ENCODE data around the gene TMEM61. TPM values are rescaled to one million over a fixed set of nuclear protein-coding genes. Genes with fewer than 3 reads are reported as not detected.

TMEM61 gene
- polyA plus RNA-seq, 1 of the 3 experiments (the other 2 are of a cell fraction) = not detected

- Histone ChIP-seq H3K27ac (ENCODE audit: low read depth in 2 of 2, low read length in 1 of 2) (no peak overlapping the region), H3K9ac (no peak overlapping the region), H3F3A (replicated peaks; ENCODE audit: insufficient read depth) (peaks cover 6% of the 10 kb centered on the region), H3K4me3 (ENCODE audit: low read depth in 2 of 2, low read length in 1 of 2) (no peak overlapping the region), H2AFZ (ENCODE audit: low read depth) (no peak overlapping the region), H3K79me2 (ENCODE audit: insufficient read depth) (no peaks in the 10 kb centered on the region), H3K4me2 (no peak overlapping the region), H3K27me3 (ENCODE audit: insufficient read depth) (no peaks in the 10 kb centered on the region), H4K20me1 (ENCODE audit: insufficient read depth) (no peaks in the 10 kb centered on the region), H3K9me2 (no peaks in the 10 kb centered on the region), H3K4me1 (ENCODE audit: control insufficient read depth in 1 of 2, insufficient read depth in 2 of 2, low read depth in 1 of 2, low read length in 1 of 2) (peaks cover 7 to 9% of the 10 kb centered on the region in 2 experiments; a peak in 2 of 4 replicates), H3K36me3 (replicated peaks in 1 of 2; ENCODE audit: control insufficient read depth in 1 of 2, insufficient read depth in 2 of 2, low read length in 1 of 2) (no peaks in the 10 kb centered on the region), H3K9me3 (no peaks in the 10 kb centered on the region)
- no peak for DNase-seq
- no peak for TF ChIP-seq RCOR1 (IDR thresholded peaks at IDR 0.05; ENCODE audit: low read length)
- no peak for TF ChIP-seq ZBTB33 (IDR thresholded peaks at IDR 0.05; ENCODE audit: borderline replicate concordance, low read depth)
- no peak for TF ChIP-seq SMC3 (IDR thresholded peaks at IDR 0.05; ENCODE audit: low read depth, low read length)
- no peak for TF ChIP-seq CTCF (IDR thresholded peaks at IDR 0.05)
- TF ChIP-seq REST (IDR thresholded peaks at IDR 0.05; ENCODE audit: low read depth, low read length) = no peak
- WGBS (ENCODE audit: low lambda C conversion rate) = 89% methylated on average over 4 of the region's 4 CpGs
- ChIA-PET POLR2A (no interaction called here), CTCF (interaction anchor here (1.1 to 15.1 kb wide), 12 partner anchors 11 to 88 kb away, joined by 5 to 390 read pairs (median 22); partner anchors contain the start of genes BSND and PCSK9)
These were observed 28.6 kb upstream of the TMEM61 start for GRCh38 chr1:54951810-54952226.

GRCh38 chr1:54952950-54953718 is 27.3 kb upstream of the TMEM61 start:
- CTCF ChIA-PET = interaction anchor here (12.1 to 15.1 kb wide), 2 partner anchors 44 to 64 kb away, joined by 302 to 390 read pairs; partner anchors contain the start of gene BSND
- DNase-seq = no peak
- POLR2A ChIA-PET = no interaction called here
- Histone ChIP-seq H3K4me1 (ENCODE audit: control insufficient read depth in 1 of 2, insufficient read depth in 2 of 2, low read depth in 1 of 2, low read length in 1 of 2) (peaks cover 7 to 9% of the 10 kb centered on the region in 2 experiments; a peak in 2 of 4 replicates), H3K27ac (ENCODE audit: low read depth in 2 of 2, low read length in 1 of 2) (no peak overlapping the region), H3K9me2 (no peaks in the 10 kb centered on the region), H3K36me3 (replicated peaks in 1 of 2; ENCODE audit: control insufficient read depth in 1 of 2, insufficient read depth in 2 of 2, low read length in 1 of 2) (no peaks in the 10 kb centered on the region), H3K4me3 (ENCODE audit: low read depth in 2 of 2, low read length in 1 of 2) (no peak overlapping the region), H3F3A (replicated peaks; ENCODE audit: insufficient read depth) (peaks cover 6% of the 10 kb centered on the region), H3K79me2 (ENCODE audit: insufficient read depth) (no peaks in the 10 kb centered on the region), H2AFZ (ENCODE audit: low read depth) (no peak overlapping the region), H3K27me3 (ENCODE audit: insufficient read depth) (no peaks in the 10 kb centered on the region), H3K4me2 (no peak overlapping the region), H3K9me3 (no peaks in the 10 kb centered on the region), H4K20me1 (ENCODE audit: insufficient read depth) (no peaks in the 10 kb centered on the region), H3K9ac (no peak overlapping the region)
- 43% methylated on average over 4 of the region's 4 CpGs for WGBS (ENCODE audit: low lambda C conversion rate)
- TF ChIP-seq RAD21 (IDR thresholded peaks at IDR 0.05; ENCODE audit: low read length) (no peak), REST (IDR thresholded peaks at IDR 0.05; ENCODE audit: low read depth, low read length) (no peak), FOSL2 (IDR thresholded peaks at IDR 0.05; ENCODE audit: borderline replicate concordance, low read depth) (no peak), RCOR1 (IDR thresholded peaks at IDR 0.05; ENCODE audit: low read length) (no peak), MXI1 (IDR thresholded peaks at IDR 0.05; ENCODE audit: low read depth, low read length) (no peak), EZH2phosphoT487 (IDR thresholded peaks at IDR 0.05; ENCODE audit: borderline replicate concordance, low read depth) (no peak), CTCF (IDR thresholded peaks at IDR 0.05) (no peak)

Measured in SK-N-SH (cell line).